A673 (cell line): ENCODE data around the gene PEDS1.

Experiments used
- CTCF ChIP-seq: fragments of 300-800, 200-600 bp; sonication (generic); conservative IDR thresholded peaks from 2 replicates; pipeline ENCODE4 v1.5.1; 2017; ENCODE audit warnings: low read depth, mild to moderate bottlenecking, antibody characterized with exemption, low read length, moderate library complexity, mixed read lengths
- EZH2 ChIP-seq: fragments of 200-600 bp; sonication (generic); IDR thresholded peaks from 2 replicates; pipeline ENCODE4 v1.6.1; 2017; ENCODE audit warnings: borderline replicate concordance, low read depth, mild to moderate bottlenecking, mixed read lengths, antibody characterized with exemption, low read length; ENCODE audit not compliant: poor library complexity, severe bottlenecking

- TF ChIP-seq CTCF (no peak), EZH2 (no peak)
Observed at GRCh38 chr20:50189681-50190250, 36.2 kb upstream of the PEDS1 start.
